Right atrium auricular region (tissue), 2 donors: ENCODE measurements around the gene PPT2. TPM values are rescaled to one million over a fixed set of nuclear protein-coding genes. Genes with fewer than 3 reads are reported as not detected.

Experiments used
- DNase-seq: peaks from one replicate; pipeline ENCODE4 v3.0.0-alpha.2; 2019; ENCODE audit warnings: low spot score
- H3K27ac ChIP-seq, 2 donors: fragments of 200-600 bp; sonication (generic); 1 replicate in 1 of 2; 2 replicates in 1 of 2; pipeline ENCODE4 v1.5.1; 2016 to 2019
- H3K27me3 ChIP-seq, 2 donors: fragments of 200-600 bp; sonication (generic); one replicate each; pipeline versions ENCODE4 v1.5.1 to v1.6.0; 2017 to 2019
- H3K36me3 ChIP-seq: fragments of 200-600 bp; sonication (generic); one replicate; pipeline ENCODE4 v1.5.1; 2016
- H3K4me1 ChIP-seq, 2 donors: fragments of 200-600 bp; sonication (generic); one replicate each; pipeline versions ENCODE4 v1.5.1 to v1.6.0; 2017 to 2019
- H3K4me3 ChIP-seq, 2 donors: fragments of 200-600 bp; sonication (generic); 1 replicate in 1 of 2; 2 replicates in 1 of 2; pipeline ENCODE4 v1.5.1; 2017 to 2019; ENCODE audit warnings: mild to moderate bottlenecking in 1 of 2, moderate library complexity in 1 of 2
- H3K9me3 ChIP-seq, 2 donors: fragments of 200-600 bp; sonication (generic); one replicate each; pipeline ENCODE4 v1.5.1; 2019
- total RNA-seq, 2 donors: library from RNA; depleted of rRNA; stranded (reverse); fragments of >200 nt; gene quantifications; one replicate each; pipeline ENCODE4 v1.1.0, GENCODE V29; 2016
- TF ChIP-seq, protein P1 (sequence below), 2 donors: fragments of 200-600 bp; sonication (generic); IDR thresholded peaks; one replicate each; pipeline ENCODE4 v1.5.1; 2019; ENCODE audit warnings: antibody characterized with exemption in 2 of 2

The PPT2 gene
- total RNA-seq, 2 donors from 2014 or later = 19.5 to 27.0 TPM

DNA sequence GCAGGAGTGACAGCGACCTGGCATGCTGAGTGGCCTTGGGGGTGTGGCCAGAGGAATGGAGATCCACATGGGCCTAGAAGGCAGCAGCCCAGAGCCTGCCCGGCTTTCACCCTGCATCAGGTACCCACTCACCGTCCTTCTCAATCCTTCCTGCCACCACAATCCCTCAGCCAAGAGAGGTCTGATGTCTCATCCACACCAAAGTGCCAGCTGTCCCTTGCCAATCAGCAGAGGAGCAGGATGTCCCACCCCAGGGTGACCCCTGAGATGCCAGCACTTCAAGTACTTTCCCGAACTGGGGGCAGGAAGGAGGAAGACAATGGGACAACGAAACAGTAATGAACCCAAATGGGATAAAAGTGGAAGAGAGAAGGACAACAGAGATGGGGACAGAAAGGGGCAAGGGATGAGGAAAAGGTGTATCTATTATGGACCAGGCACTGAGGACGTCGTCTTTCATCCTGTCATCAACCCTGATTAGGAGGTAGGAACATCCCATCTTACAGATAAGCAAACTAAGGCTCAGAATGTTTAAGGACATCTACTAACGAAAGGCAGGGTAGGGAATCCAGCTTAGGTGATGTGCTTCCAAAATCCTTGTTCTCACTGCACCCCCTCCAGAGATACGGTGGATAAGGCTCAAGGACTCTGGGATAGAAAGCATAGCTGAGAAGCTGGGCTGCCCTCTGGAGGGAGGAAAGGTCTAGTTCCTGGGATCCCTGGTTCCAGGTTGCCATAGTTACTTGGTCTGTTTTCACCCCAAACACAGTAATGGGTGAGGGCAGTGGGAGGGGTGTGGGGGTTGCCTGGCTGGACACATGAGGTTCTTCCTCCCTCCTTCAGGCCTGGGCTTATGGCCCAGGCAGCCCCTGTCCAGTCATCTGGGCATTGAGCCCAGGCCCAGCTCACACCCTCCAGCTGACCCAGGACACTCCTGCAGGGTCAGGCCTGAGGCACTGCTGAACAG lies 40.3 kb upstream of the PPT2 start:
- Histone ChIP-seq H3K36me3 (peaks cover 24% of the 10 kb centered on the region), H3K4me1 (peaks cover 0 to 66% of the 10 kb centered on the region in 2 donors), H3K27ac (peak overlapping the region; percentile 83 to 89), H3K4me3 (no peak overlapping the region), H3K9me3 (no peaks in the 10 kb centered on the region), H3K27me3 (no peaks in the 10 kb centered on the region)
- DNase-seq = peak; percentile 95
- TF ChIP-seq, protein P1, sequence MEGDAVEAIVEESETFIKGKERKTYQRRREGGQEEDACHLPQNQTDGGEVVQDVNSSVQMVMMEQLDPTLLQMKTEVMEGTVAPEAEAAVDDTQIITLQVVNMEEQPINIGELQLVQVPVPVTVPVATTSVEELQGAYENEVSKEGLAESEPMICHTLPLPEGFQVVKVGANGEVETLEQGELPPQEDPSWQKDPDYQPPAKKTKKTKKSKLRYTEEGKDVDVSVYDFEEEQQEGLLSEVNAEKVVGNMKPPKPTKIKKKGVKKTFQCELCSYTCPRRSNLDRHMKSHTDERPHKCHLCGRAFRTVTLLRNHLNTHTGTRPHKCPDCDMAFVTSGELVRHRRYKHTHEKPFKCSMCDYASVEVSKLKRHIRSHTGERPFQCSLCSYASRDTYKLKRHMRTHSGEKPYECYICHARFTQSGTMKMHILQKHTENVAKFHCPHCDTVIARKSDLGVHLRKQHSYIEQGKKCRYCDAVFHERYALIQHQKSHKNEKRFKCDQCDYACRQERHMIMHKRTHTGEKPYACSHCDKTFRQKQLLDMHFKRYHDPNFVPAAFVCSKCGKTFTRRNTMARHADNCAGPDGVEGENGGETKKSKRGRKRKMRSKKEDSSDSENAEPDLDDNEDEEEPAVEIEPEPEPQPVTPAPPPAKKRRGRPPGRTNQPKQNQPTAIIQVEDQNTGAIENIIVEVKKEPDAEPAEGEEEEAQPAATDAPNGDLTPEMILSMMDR (IDR thresholded peaks at IDR 0.05) = peak in 1 of 2 donors; percentile 57

DNA sequence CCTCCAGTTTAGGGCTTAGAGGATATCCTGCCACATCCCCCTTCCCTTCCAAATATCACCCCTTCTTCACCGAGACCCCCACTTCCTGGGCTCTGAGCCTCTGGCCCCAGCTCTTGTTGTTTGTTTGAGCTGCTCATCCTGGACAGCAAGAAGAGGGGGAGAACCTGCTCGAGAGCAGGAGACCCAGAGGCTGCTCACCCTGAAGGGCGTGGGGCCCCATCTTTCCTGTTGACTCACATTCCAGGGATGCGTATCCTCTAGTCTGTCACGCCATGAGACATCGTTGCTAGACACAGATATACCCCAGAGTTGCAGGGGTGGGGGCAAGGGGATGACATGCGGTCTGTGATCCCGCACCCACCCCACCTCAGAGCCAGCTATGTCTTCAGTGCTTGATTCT lies 39.1 kb upstream of the PPT2 start:
- H3K4me1 ChIP-seq = peaks cover 0 to 62% of the 10 kb centered on the region in 2 donors
- peaks cover 27% of the 10 kb centered on the region for H3K36me3 ChIP-seq
- H3K27me3 ChIP-seq = no peaks in the 10 kb centered on the region
- no peak overlapping the region for H3K4me3 ChIP-seq
- H3K27ac ChIP-seq = peak overlapping the region; percentile 83 to 89
- TF ChIP-seq, protein P1 (IDR thresholded peaks at IDR 0.05) = no peak
- H3K9me3 ChIP-seq = no peaks in the 10 kb centered on the region
- no peak for DNase-seq

DNA sequence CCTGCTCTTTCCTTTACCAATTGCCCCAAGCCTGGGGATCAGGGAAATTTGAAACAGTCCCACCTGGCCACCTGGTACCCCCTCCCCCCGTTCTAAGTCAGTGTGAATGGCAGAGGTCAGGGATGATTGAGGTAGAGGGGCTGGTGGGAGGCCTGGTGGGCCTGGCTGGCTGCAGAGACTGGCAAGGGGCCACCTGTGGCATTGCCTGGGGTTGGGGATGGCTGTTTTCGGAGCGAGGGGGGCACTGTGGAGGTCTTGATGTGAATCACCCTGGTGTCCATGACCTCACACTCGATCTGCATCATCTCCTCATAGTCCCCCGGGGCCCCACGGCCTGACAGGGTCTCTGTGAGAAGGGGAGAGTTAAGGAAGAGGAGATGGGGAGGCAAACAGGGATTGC lies 38.3 kb upstream of the PPT2 start:
- no peaks in the 10 kb centered on the region for H3K9me3 ChIP-seq
- H3K4me3 ChIP-seq = no peak overlapping the region
- H3K27me3 ChIP-seq = no peaks in the 10 kb centered on the region
- peak overlapping the region in 1 of 2 donors; percentile 89 for H3K27ac ChIP-seq
- TF ChIP-seq, protein P1 (IDR thresholded peaks at IDR 0.05) = no peak
- peaks cover 35% of the 10 kb centered on the region for H3K36me3 ChIP-seq
- peaks cover 0 to 54% of the 10 kb centered on the region in 2 donors for H3K4me1 ChIP-seq
- no peak for DNase-seq

DNA sequence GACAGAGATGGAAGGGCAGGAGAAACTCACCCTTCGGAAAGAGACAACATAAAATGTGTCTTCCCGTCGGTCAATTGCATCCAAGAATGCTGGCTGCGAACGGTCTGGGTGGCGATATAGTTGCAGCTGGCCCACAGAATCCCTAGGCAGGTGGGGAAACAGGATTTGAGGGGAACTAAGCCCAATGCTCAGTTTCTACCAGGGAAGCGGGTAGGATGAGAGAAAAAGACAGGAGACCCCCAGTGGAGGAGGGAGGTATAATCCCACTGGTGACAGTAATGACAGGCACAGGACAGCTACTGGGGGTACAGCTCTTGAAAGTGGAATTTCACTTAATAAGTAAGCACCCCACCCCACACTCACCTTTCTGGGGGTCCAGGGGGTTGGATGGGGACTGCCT lies 37.3 kb upstream of the PPT2 start:
- peaks cover 46% of the 10 kb centered on the region for H3K36me3 ChIP-seq
- TF ChIP-seq, protein P1 (IDR thresholded peaks at IDR 0.05) = peak; percentile 29 to 55
- H3K27me3 ChIP-seq = no peaks in the 10 kb centered on the region
- no peak overlapping the region for H3K4me3 ChIP-seq
- H3K27ac ChIP-seq = no peak overlapping the region
- peaks cover 0 to 43% of the 10 kb centered on the region in 2 donors for H3K4me1 ChIP-seq
- no peak for DNase-seq
- no peaks in the 10 kb centered on the region for H3K9me3 ChIP-seq

DNA sequence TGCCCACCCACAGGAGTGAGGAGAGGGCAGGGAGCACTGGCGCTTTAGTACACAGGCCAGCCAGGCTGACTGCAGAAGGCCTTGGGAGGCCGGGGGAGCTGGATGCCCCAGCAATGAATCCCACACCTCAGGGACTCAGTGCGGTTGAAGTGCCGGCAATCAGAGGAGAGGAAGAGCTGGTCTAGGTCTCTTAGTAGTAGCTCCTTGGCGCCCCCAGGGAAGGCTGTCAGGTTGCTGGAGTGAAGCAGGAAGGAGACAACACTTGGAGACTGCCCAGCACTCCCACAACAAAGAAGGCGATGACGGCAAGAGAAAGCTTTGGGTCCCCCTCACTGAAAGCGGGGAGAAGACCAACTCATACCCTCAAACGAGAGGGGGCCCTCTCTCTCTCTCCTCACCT lies 36.5 kb upstream of the PPT2 start:
- Histone ChIP-seq H3K4me3 (no peak overlapping the region), H3K27me3 (no peaks in the 10 kb centered on the region), H3K27ac (no peak overlapping the region), H3K9me3 (no peaks in the 10 kb centered on the region), H3K4me1 (peaks cover 0 to 36% of the 10 kb centered on the region in 2 donors), H3K36me3 (peaks cover 53% of the 10 kb centered on the region)
- no peak for DNase-seq
- TF ChIP-seq, protein P1 (IDR thresholded peaks at IDR 0.05) = no peak
